ENCODE data around the gene MTA1.

MTA1 gene

DNA sequence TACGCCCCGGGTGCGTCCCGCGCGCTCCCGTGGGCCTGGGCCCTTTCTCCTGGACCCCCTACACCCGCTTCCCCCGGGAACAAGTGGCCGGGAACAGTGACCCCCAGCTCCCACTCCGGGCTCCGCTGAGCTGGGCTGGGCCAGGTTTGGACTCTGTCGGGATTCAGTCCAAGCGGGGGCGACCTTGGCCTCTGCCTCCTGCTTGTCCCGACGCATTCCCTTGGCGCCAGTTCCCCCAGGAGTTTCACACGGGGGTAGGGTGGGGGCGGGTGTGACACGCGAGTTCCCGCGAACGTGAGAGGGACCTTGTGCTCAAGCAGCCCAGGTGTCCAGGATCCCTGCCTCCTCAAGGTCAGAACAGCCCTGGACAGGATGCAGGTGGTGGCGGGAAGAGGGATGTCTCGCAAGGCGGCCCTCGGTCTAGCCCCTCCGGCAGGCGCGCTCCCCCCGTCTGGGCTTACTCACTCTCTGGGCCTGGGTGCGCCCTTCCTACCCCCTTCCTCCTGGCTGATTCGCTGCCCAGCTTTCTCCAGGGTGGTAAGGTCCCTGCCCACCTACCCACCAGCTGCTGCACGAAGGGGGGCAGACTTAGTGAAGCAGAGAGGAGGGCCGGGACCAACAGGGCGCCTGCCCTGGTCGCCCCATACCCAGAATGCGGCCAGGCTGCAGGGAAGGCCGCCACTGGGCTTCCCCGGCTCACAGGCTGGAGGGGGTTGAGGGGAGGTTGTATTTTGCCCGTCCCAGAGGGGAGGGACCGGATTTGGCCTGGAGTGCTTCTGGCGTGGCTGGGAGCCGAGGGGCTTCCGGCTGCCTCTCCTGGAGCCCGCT lies 55.9 kb downstream of the MTA1 start:
- no peak for DNase-seq (ENCODE audit: low read depth in 2 of 2)

DNA sequence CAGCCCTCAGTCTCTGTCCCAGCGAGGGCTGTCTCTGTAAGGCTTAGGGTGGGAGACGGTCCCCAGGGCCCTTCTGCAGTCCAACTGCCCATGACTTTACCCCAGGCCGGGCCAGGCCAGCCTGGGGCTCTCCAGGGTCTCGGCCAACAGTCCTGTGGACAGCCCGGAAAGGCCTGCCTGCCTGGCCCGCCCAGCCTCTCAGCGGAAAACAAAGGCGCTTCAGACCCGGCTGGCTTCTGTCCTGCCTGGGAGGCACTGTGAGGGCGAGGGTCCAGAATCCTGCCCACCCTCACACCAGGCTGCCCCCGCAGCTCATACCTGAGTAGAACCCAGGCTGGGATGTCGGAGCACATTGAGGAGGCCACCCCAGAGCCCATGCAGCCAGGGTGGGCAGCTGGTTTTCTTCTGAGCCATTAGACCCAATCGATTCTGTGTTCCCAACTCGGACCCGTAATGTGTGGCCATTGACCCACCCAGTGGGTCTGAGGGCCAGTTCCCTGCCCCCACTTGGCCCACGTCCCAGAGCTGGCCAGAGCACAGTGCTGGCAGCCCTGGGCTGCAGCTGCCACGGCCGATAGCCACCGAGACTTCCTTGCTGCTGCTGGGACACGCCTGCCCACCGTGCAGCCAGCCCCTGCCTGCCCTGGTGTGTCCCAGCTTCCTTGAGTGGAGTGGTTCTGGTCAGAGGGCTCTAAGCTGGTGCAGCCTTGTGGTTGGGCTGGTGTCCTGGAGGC lies 56.6 kb downstream of the MTA1 start:
- DNase-seq (ENCODE audit: low read depth in 2 of 2), result no peak

DNA sequence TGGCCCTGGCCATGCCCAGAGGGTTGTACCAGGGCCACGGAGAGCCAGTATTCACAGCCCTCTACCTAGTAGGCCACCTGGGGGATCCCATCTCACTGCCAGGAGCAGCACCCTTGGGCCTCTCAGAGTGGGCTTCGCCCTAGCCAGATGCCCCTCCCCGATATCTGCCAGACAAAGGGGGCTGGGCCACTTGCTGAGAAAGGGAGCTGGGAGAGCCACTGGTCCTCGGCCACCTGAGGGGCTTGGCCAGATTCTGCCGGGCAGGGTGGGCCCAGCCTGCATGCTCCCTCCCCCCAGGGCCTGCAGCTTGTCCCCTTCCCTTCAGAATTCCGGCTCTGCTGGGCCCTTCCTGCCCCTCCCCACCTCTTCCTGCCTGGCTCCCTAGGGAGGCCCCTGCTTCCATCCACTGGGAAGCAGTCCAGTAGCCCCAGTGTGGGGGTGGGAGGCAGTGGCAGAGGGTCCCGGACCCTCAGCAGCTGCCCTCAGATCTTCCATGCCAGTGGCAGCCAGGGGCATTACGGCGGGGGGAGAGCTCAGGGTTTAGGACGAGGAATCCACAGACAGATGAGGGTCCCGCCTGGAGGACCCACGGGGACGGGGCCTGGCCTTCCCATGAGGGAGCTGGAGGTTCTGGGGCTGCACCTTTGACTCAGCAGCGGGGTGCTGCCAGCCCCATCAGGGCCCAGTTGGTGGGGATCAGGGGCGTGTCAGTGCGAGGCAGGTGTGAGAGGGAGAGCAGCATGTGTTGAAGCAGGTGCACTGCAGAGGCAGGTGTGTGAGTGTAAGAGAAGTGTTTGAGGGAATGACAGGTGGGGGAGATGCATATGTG lies 57.4 kb downstream of the MTA1 start:
- DNase-seq (ENCODE audit: low read depth in 2 of 2), result no peak

DNA sequence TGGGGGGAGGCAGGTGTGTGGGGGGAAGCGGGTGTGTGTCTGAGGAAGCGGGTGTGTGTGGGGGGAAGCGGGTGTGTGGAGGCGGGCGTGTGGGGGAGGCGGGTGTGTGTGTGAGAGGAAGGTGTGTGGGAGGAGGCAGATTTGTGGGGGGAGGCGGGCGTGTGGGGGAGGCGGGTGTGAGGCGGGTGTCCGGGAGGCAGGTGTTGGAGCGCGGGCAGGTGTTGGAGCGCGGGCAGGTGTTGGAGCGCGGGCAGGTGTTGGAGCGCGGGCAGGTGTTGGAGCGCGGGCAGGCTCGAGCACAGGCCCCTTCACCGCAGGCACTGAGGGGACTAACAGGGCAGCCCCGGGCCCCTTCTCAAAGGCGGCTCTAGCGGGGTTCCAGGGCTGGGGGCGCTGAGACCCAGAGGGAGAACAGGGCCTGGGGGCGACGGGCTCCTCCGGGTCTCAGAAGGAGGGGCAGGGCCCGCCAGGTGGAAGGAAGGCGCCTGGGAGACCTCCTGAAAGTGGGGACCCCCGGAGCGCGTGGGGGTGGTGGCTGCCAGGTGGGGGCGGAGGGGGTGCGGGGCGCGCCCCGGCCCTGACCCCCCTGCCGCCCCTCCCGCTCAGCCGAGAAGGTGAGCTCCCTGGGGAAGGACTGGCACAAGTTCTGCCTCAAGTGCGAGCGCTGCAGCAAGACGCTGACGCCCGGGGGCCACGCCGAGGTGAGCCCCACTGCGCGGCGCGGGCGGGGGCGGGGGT lies 58.2 kb downstream of the MTA1 start:
- DNase-seq (ENCODE audit: low read depth in 2 of 2), result peak in 1 of 2 donors; percentile 53

DNA sequence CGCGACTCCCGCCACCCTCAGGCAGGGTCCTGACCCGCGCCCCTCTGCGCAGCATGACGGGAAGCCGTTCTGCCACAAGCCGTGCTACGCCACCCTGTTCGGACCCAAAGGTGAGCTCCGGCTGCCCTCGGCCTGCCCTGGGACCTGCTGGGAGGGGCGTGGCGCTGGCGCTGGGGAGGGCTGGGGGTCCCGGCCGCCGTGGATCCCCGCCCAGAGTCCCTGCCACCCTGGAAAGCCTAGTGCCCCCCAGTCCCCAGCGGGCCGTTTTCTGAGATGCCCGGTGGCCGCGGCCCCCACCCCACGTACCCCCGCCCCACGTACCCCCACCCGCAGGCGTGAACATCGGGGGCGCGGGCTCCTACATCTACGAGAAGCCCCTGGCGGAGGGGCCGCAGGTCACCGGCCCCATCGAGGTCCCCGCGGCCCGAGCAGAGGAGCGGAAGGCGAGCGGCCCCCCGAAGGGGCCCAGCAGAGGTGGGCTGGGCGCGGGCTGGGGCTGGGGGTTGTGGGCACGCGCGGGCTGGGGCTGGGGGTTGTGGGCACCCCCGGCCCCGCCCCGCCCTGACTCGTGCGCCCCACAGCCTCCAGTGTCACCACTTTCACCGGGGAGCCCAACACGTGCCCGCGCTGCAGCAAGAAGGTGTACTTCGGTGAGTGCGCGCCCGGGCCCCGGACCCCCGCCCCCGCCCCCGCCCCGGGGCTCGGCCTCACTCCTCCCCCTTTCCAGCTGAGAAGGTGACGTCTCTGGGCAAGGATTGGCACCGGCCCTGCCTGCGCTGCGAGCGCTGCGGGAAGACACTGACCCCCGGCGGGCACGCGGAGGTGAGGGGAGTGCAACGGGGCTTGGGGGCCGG lies 59.0 kb downstream of the MTA1 start:
- no peak for DNase-seq (ENCODE audit: low read depth in 2 of 2)

DNA sequence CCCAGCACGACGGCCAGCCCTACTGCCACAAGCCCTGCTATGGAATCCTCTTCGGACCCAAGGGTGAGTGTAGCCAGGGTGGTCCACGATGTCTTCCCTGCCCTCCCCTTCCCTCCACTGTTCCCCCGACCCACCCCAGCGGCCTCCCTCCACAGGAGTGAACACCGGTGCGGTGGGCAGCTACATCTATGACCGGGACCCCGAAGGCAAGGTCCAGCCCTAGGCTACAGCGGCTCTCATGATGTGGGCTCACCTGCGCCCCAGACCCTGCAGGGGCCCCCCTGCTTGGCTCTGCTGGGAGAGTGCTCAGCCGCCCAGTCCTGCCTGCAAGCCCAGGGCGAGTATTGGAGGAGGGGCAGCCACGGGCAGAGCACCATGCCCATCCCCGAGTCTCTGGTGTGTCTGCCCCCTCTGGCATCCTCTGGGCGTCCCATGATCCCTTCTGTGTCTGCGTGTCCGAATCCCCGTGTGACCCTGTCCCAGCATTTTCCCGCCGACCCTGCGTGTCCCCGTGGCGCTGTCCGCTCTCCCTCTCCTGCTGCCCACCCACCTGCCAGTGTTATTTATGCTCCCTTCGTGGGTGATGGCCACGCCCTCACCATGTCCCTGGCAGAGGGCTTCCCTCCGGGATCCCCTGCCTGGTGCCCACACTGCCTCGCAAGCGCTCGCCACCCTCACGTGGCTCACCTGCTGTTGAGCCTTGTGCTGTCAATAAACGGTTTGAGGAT lies 60.0 kb downstream of the MTA1 start:
- no peak for DNase-seq (ENCODE audit: low read depth in 2 of 2)

DNA sequence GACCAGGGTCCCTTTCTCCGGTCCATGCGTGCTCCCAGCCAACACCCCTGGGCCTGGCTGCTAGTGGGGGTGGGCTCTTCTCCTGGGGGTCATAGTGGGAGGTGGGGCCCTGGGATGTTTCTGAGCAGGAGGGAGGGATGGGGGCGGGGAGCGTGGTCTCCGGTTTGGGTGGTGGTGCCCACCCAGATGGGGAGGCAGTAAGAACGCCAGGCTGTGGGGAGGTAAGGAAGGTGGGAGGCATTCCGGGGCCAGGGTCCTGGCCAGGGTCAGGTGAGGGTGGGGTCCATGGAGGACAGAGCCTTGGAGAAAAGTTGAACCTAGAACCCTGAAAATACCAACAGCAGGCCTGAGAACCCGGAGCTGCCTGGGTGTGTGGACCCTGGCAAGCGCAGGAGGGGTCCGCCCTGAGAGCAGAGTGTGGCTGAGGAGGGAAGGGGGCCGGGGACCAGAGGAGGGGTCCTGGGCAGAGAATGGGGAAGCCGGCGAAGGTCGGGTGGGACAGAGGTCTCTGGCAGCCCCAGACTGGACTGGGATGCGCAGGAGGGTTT lies 60.6 kb downstream of the MTA1 start:
- no peak for DNase-seq (ENCODE audit: low read depth in 2 of 2)

DNA sequence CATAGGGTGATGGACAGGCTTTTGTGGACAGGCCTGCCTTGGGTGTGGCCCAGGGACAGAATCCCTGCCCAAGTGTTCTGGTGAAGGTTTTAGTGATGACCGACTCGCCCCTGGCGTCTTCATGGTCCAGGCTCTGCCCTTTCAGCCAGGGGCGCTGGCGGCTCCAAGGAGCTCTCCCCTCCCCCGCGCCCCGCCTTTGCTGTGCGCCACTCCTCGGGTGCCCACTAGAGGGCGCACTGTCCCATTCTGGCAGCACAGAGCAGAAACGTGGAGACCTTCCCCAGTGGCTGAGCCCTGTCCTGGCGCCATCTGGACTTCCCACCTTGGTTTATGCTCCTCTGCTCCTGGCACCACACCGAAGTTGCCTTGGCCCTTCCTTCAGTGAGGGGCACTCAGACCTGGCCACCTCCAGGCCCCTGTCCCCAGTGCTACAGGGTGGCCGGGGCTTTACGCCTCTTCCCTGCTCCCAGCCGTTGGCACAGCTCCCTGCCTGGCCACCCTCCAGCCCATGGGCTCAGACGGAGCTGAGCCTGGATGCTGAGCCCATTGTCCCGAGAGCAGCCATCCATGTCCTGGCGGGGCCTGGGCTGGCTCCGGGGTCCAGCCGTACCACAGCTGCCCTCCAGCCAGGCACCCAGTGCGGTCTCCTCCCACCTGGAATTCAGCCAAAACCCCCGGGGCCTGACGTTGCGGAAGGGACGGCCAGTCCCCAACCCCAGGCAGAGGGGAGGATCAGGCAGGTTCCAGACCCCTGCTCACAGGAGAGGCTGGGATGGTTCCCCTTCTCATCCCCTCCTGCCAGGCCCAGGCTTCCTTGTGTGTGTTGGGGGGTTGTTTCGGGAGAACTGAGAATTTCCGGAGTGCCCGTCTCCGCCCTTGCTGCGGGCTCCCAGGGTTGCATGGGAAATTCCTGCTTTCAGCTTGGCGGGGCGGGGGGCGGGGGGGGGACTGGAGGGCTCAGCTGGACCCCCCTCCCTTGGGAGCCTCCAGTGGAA lies 61.5 kb downstream of the MTA1 start:
- DNase-seq (ENCODE audit: low read depth in 2 of 2), result peak; percentile 63 to 78

DNA sequence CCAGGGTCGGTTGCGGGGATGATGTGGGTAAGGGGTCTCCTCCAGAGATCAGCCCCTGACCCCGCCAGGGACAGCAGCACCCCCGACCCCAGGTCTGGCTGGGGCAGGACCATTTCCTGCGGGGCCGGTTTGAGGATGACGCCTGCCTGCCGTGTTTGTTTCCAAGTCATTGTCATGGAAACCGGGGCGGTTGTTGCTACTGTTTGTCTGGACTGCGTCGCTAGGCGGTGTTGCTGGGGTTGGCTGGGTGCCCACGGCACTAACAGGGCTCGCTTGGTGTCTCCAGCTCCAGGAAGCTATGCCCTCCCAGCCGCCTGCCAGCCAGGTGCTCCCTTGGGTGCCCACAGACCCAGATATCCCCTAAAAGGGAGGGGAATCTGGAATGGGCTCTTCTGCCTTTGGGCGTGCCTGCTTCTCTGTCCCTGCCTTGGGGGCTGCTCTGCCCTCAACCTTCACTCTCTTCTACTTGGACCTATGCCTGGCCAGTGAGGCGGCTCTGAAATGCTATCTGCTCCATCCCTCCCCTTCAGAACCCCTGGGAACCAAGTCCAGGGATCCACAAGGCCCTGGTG lies 62.3 kb downstream of the MTA1 start:
- peak; percentile 73 to 86 for DNase-seq (ENCODE audit: low read depth in 2 of 2)

DNA sequence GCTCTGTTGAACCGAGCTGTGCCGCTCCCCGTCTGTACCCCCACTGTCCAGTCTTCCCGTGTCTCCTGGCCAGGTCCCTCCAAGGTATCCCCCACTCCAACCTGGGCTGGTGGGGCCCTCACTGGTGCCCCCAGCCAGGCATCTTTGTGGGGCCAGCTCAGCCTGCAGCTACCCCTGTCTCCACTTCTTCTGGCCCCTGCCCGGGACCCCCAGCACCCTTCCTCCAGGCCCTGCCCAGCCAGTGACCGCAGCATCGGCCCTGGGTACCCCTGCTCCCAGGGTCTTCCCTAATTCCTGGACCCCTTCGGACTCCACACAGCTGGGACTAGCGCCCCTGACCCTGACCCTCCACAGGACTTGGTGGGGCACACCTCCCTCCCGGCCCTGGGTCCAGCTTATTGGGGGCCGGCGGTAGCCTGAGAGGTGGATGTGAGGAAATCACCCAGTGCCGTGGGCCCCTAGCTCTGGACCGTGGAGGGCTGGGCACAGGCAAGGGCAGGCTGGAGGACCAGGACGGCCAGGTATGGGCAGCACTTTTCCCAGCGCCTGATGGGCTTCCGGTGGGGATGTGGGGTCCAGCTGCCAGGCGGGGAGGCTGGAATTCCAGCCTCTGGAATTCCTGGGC lies 63.0 kb downstream of the MTA1 start:
- DNase-seq (ENCODE audit: low read depth in 2 of 2), result no peak

DNA sequence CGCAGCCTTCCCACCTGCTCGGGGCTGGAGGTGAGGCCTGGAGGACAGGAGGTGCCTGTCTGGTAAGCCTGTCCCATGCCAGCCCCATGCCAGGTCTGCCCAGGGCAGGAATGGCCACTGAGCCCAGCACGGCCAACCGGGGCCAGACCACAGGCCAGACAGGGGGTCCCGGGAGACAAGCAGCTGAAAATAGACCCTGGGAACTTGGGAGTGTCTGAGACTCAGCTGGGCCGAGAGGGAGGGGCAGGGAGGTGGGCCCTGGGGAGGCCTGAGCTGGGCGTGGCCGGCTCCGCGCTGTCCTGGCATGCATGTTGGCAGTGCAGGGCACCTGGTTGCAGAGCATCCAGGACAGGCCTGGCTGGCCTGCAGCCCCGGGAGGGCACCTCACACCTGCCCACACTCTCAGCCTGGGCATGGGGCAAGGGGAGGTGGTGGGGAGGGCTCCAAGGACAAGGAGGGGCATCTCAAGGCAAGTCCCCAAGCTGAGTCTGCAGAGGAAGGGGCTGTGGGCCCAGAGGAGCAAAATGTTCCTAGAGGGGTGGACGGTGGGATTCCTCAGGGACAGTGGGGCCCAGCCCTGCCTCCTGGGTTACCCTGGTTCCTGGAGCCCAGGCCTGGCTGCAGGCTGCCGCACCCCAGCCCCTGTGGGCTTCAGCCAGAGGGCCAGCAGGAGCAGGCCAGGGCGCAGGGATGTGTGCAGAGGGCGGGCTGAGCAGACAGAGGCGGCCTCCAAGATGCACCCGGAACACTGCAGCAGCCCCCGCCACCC lies 63.9 kb downstream of the MTA1 start:
- DNase-seq (ENCODE audit: low read depth in 2 of 2), result no peak

DNA sequence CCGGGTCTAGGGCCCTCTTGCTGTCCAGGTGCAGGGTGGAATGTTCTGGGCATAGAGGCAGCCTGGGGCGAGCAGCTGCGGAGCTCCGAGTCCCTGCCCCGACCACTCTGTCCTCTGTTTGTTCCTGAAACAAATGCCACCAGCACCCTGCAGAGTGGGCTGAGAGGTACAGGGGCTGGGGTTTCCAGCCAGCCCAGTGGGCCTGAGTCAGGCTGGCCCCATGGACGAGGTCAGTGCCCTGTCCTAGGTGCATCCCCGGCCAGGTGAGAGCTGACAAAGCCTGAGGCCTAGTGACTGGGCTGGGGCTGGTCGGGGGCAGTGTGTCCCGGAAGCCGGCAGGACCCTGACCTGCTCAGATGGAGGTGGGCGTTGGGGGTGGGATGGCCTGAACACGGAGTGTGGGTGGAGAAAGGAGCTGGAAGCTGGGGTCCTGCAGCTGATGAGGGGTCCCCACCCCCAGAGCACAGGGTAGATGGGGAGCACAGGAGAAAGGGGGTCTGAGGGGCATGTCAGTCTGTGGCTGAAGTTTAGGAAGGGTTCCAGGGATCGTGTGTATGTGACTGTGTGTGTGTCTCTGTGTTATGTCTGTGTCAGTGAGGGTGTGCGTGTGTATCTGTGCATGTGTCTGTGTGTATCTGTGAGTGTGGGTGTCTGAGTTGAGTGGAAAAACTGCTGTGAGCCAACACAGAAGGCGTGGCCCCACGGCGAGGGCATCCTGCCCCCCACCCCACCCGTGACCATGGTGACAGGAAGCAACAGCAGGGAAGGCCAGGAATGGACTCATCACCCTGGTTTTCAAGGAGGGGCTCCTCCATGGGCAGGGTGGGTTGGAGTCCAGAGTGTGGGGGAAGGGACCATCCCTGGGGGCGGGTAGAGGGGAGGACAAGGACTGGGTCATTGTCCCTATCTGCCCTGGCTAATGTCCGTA lies 64.7 kb downstream of the MTA1 start:
- no peak for DNase-seq (ENCODE audit: low read depth in 2 of 2)

DNA sequence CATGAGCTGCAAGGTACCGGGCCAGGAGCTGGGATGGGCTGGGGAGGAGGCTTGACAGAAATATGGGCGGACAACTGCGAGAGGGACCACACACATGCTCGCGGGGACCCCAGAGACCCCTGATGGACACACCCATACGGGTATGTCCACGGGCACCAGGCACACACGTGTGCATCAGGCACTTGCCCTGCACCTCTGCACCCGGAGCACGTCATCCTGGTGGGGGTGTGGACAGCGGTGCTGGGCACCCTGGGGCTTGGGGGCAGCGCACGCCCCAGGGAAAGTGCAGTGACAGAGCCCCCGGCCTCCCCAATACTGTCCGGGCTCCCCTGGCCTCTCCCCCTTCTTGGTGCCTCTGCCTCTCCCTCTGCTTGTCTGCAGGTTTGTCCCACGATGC lies 65.4 kb downstream of the MTA1 start:
- no peak for DNase-seq (ENCODE audit: low read depth in 2 of 2)

DNA sequence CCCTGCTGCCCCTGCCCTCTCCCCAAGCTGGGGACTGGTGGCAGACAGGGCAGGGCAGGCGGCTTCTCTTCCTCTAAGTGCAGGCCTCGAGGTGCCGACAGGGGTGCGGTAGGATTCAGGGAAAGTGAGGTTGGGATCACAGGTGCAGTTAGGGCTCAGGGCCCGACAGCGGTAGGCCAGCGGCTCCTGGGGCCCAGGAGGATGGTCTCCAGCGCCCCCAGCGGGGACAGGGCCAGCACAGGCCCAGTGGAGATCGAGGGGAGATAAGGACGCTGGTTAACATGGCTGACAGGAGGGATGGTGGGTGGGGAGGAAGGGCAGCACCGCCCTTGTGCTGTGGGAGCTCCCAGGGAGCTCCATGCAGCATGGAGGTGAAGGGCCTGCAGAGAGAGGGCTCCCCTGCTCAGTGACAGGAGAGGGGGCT lies 66.1 kb downstream of the MTA1 start:
- no peak for DNase-seq (ENCODE audit: low read depth in 2 of 2)

DNA sequence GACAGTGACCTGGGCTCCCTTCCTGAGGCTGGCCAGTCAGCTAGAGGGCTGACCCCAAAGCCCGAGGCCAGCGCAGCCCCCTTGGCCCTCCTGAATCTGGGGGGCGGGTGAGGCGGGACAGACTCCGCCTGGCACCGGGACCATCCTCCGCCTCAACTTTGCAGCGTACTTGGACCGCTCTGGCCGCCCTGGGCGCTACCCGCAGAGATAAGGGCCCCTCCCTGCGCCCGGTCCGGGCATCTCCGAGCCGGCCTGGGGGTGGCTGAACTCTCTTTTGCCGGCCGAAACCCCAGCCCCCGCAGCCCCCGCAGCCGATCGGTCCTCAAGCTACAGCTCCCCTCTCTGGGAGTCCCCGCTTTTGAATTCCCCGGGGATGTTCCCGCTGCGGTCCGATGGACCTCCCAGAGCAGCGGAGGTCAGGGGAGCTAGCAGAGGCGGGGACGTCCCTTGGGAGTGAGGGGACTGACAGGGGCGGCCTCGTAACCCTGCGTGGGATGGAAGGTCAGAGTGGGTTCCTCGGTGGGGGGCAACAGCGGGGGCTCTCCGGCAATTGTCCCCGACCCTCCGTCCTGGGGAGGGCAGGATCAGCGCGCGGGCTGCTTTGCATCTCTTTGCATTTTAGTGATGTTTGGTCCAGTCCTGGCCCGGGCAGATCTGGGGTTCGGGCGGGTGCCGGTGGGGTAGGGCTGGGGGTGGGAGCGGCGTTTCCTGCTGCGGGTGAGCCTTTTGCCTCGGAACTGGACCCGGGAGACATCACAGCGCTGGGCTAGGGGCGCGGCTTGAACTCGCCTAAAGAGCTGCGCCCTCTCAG lies 66.7 kb downstream of the MTA1 start, which contains the start of gene CRIP1:
CRIP1 (plus strand) TSS at position 724 of the 811 bp plus-strand sequence. CDS start 374 bp downstream, outside the sequence.
- DNase-seq (ENCODE audit: low read depth in 2 of 2), result no peak
